Prostate gland (tissue), 2 donors: ENCODE results near the gene MEIS2.

Experiments used
- CTCF ChIP-seq, 4 experiments: fragments of 200-600 bp in 2 of 4; fragments of 450-650 bp in 2 of 4; sonication (generic) in 2 of 4; IDR thresholded peaks; 1 replicate in 3 of 4; 2 replicates in 1 of 4; pipeline ENCODE4 v1.5.1; 2016 to 2019; ENCODE audit warnings: antibody characterized with exemption in 4 of 4, mild to moderate bottlenecking in 2 of 4, moderate library complexity in 2 of 4
- POLR2A ChIP-seq: fragments of 450-650 bp; IDR thresholded peaks from one replicate; pipeline ENCODE4 v1.6.1; 2016; ENCODE audit warnings: antibody characterized with exemption, mild to moderate bottlenecking
- POLR2AphosphoS5 ChIP-seq: sonication (generic); formaldehyde crosslinking; IDR thresholded peaks from one replicate; pipeline ENCODE4 v1.6.1; 2017; ENCODE audit warnings: antibody characterized with exemption

- TF ChIP-seq CTCF (IDR thresholded peaks at IDR 0.05) (no peak), POLR2A (no peak), POLR2AphosphoS5 (no peak)
Observed at GRCh38 chr15:36850864-36851263, 249.5 kb downstream of the MEIS2 start.
